K562 (cell line): ENCODE results near the gene ADAP1. TPM values are rescaled to one million over a fixed set of nuclear protein-coding genes. Genes with fewer than 3 reads are reported as not detected.
A peak's percentile ranks its signal among the peaks of the same experiment; 100 is the strongest.

Source experiments
- ATAC-seq: fragments of 200-7000 bp; cut with Tn5 transposase; 3 replicates; pipeline ENCODE4 v1.9.1; 2020; ENCODE audit warnings: moderate library complexity
- BruUV-seq: library from RNA; stranded (reverse); fragments of 400-500 nt; replicated peaks from 2 replicates; lab custom pipeline; 2021; lab: Mats Ljungman, UMichigan
- CTCF ChIA-PET: fragments of 300-600 bp; formaldehyde crosslinking; extraction: SDS; loops from one replicate; lab custom pipeline; 2021; ENCODE audit warnings: low intra/inter-chr PET ratio; lab: Yijun Ruan, JAX
- POLR2A ChIA-PET: fragments of 300-600, 350-650 bp; sonication (Branson Sonifier 250); formaldehyde crosslinking; extraction: SDS; loops from one replicate; lab custom pipeline; 2021; ENCODE audit warnings: antibody characterized with exemption, inconsistent platforms; lab: Yijun Ruan, JAX
- DNase-seq, 4 experiments: peaks; one replicate each; pipeline versions ENCODE4 v3.0.0 to v3.0.0-alpha.2; 2011 to 2018; ENCODE audit warnings: low spot score in 3 of 4, mixed read lengths in 3 of 4; ENCODE audit errors: extremely low read depth in 1 of 4
- FAIRE-seq: peaks from 2 replicates; lab custom pipeline; 2011; peaks lifted over from hg19 to GRCh38; lab: Jason Lieb, UNC
- H2AFZ ChIP-seq: 2 replicates; pipeline ENCODE4 v1.6.0; 2011; ENCODE audit warnings: low read depth, low read length, control low read depth, inconsistent platforms
- H3K27ac ChIP-seq: fragments of 200-600 bp; 3 replicates; pipeline ENCODE4 v1.8.0; 2011; ENCODE audit warnings: low read depth, mild to moderate bottlenecking, control low read depth, inconsistent platforms, low read length, moderate library complexity, mixed read lengths; ENCODE audit errors: extremely low read depth
- H3K27me3 ChIP-seq, 2 experiments: fragments of 300-600 bp in 1 of 2; 2 replicates in 1 of 2; 3 replicates in 1 of 2; pipeline versions ENCODE4 v1.6.0 to v1.8.0; 2011; ENCODE audit warnings: inconsistent platforms in 2 of 2, low read length in 2 of 2, mild to moderate bottlenecking in 1 of 2, mixed read lengths in 1 of 2, moderate library complexity in 1 of 2; ENCODE audit not compliant: control insufficient read depth in 2 of 2, insufficient read depth in 2 of 2
- H3K36me3 ChIP-seq: fragments of 300-600 bp; 3 replicates; pipeline ENCODE4 v1.8.0; 2011; ENCODE audit warnings: mild to moderate bottlenecking, low read length, inconsistent platforms; ENCODE audit not compliant: control insufficient read depth, insufficient read depth
- H3K4me1 ChIP-seq, 2 experiments: fragments of 200-600 bp in 1 of 2; replicated peaks in 1 of 2; 2 replicates in 1 of 2; 3 replicates in 1 of 2; pipeline versions ENCODE4 v1.5.1 to v1.8.0; 2011; ENCODE audit warnings: inconsistent platforms in 2 of 2, low read length in 2 of 2, mild to moderate bottlenecking in 1 of 2, mixed read lengths in 1 of 2, moderate library complexity in 1 of 2; ENCODE audit not compliant: control insufficient read depth in 2 of 2, insufficient read depth in 2 of 2
- H3K4me2 ChIP-seq: 2 replicates; pipeline ENCODE4 v1.6.1; 2011; ENCODE audit warnings: low read length, control low read depth, inconsistent platforms, mixed read lengths; ENCODE audit not compliant: insufficient read depth
- H3K4me3 ChIP-seq: fragments of 200-600 bp; sonication (generic), shearing (Covaris generic); 2 replicates; pipeline ENCODE4 v1.5.1; 2016; ENCODE audit warnings: control low read depth, inconsistent platforms
- H3K79me2 ChIP-seq: fragments of 200-600 bp; 3 replicates; pipeline ENCODE4 v1.8.0; 2011; ENCODE audit warnings: low read length, inconsistent platforms; ENCODE audit not compliant: control insufficient read depth, insufficient read depth
- H3K9ac ChIP-seq, 2 experiments: 2 replicates each; pipeline versions ENCODE4 v1.6.0 to v1.6.1; 2011; ENCODE audit warnings: low read depth in 2 of 2, low read length in 2 of 2, control low read depth in 1 of 2, inconsistent platforms in 1 of 2, mild to moderate bottlenecking in 1 of 2, mixed read lengths in 1 of 2; ENCODE audit not compliant: insufficient read depth in 1 of 2
- H3K9me1 ChIP-seq: one replicate; pipeline ENCODE4 v1.6.0; 2011; ENCODE audit warnings: inconsistent platforms, mild to moderate bottlenecking, low read length, moderate library complexity; ENCODE audit not compliant: control insufficient read depth, insufficient read depth
- H3K9me3 ChIP-seq: replicated peaks from 2 replicates; pipeline ENCODE4 v1.5.1; 2011; ENCODE audit warnings: low read depth, low read length, inconsistent platforms; ENCODE audit not compliant: control insufficient read depth, insufficient read depth
- H4K20me1 ChIP-seq: replicated peaks from 2 replicates; pipeline ENCODE4 v1.6.1; 2011; ENCODE audit warnings: low read length, inconsistent platforms, mixed read lengths; ENCODE audit not compliant: control insufficient read depth, insufficient read depth
- ATF3 ChIP-seq, 2 experiments: fragments of 450-650 bp in 1 of 2; sonication (generic) in 1 of 2; formaldehyde crosslinking in 1 of 2; IDR thresholded peaks in 1 of 2; conservative IDR thresholded peaks in 1 of 2; 2 replicates each; pipeline versions ENCODE4 v1.6.1 to v1.8.1; 2016 to 2023; ENCODE audit warnings: mild to moderate bottlenecking in 2 of 2, moderate library complexity in 2 of 2, inconsistent platforms in 1 of 2, missing genetic modification reagents in 1 of 2
- BACH1 ChIP-seq: fragments of 200-800 bp; sonication (Bioruptor generic); IDR thresholded peaks from 2 replicates; pipeline ENCODE4 v1.6.1; 2016; ENCODE audit warnings: missing genetic modification characterization, missing compliant biosample characterization
- CBX1 ChIP-seq: sonication (generic); IDR thresholded peaks from 2 replicates; pipeline ENCODE4 v1.6.1; 2016; ENCODE audit warnings: antibody characterized with exemption, low read depth, mild to moderate bottlenecking
- CREB3L1 ChIP-seq: fragments of 450-650 bp; IDR thresholded peaks from 2 replicates; pipeline ENCODE4 v1.6.1; 2014; ENCODE audit warnings: low read depth, mild to moderate bottlenecking, moderate library complexity, borderline replicate concordance
- ETS1 ChIP-seq: conservative IDR thresholded peaks from 2 replicates; pipeline ENCODE4 v1.6.1; 2011; ENCODE audit warnings: low read depth, mild to moderate bottlenecking, low read length; ENCODE audit not compliant: control insufficient read depth
- FOXO4 ChIP-seq: fragments of 450-650 bp; formaldehyde crosslinking; IDR thresholded peaks from 2 replicates; pipeline ENCODE4 v1.4.0; 2020; ENCODE audit warnings: mild to moderate bottlenecking, moderate library complexity
- HDAC8 ChIP-seq: fragments of 450-650 bp; IDR thresholded peaks from 2 replicates; pipeline ENCODE4 v1.6.1; 2016; ENCODE audit warnings: mild to moderate bottlenecking, missing genetic modification characterization, moderate library complexity, missing compliant biosample characterization
- MBD2 ChIP-seq: sonication (generic); IDR thresholded peaks from 2 replicates; pipeline ENCODE4 v1.6.1; 2016; ENCODE audit warnings: low read depth, borderline replicate concordance
- NFYB ChIP-seq: IDR thresholded peaks from 2 replicates; pipeline ENCODE4 v1.6.1; 2011; ENCODE audit warnings: mild to moderate bottlenecking, moderate library complexity; ENCODE audit not compliant: insufficient read length; ENCODE audit errors: extremely low read depth
- PHB ChIP-seq: fragments of 250-450 bp; sonication (Bioruptor Pico); IDR thresholded peaks from 2 replicates; pipeline ENCODE4 v1.5.0; 2021
- PHTF2 ChIP-seq: fragments of 250-450 bp; sonication (Bioruptor Pico); IDR thresholded peaks from 2 replicates; pipeline ENCODE4 v1.5.0; 2021; ENCODE audit warnings: mild to moderate bottlenecking
- PTBP1 ChIP-seq: fragments of 200-400 bp; formaldehyde crosslinking; IDR thresholded peaks from 2 replicates; pipeline ENCODE4 v1.6.1; 2017; ENCODE audit warnings: low read depth, low read length
- SMARCA5 ChIP-seq: fragments of 450-650 bp; IDR thresholded peaks from 2 replicates; pipeline ENCODE4 v1.6.1; 2016
- ZFP30 ChIP-seq: fragments of 250-450 bp; sonication (Bioruptor Pico); IDR thresholded peaks from 2 replicates; pipeline ENCODE4 v1.8.0; 2022; ENCODE audit warnings: moderate library complexity, mild to moderate bottlenecking, inconsistent platforms, borderline replicate concordance
- ZNF121 ChIP-seq: sonication (generic); formaldehyde crosslinking; conservative IDR thresholded peaks from 2 replicates; pipeline ENCODE4 v1.8.0; 2022; ENCODE audit warnings: missing genetic modification reagents
- ZNF165 ChIP-seq: fragments of 250-450 bp; sonication (Bioruptor Pico); IDR thresholded peaks from 2 replicates; pipeline ENCODE4 v1.4.0; 2020; ENCODE audit warnings: borderline replicate concordance
- ZNF76 ChIP-seq: fragments of 250-450 bp; sonication (Bioruptor Pico); IDR thresholded peaks from 2 replicates; pipeline ENCODE4 v1.4.0; 2020; ENCODE audit warnings: mild to moderate bottlenecking, moderate library complexity, borderline replicate concordance
- ZSCAN32 ChIP-seq: fragments of 450-650 bp; formaldehyde crosslinking; IDR thresholded peaks from 2 replicates; pipeline ENCODE4 v1.4.0; 2020; ENCODE audit warnings: mild to moderate bottlenecking, moderate library complexity
- WGBS: fragments of 100-300 bp; shearing (Covaris generic); methylation state at CpG from one replicate; pipeline ENCODE4 v1.1.6; 2016; ENCODE audit warnings: low coverage, mixed read lengths; ENCODE audit not compliant: insufficient coverage; ENCODE audit errors: missing lambda C conversion rate; 5-methylcytosine and 5-hydroxymethylcytosine counted together
- in situ Hi-C: fragments of 300-500 bp; cut with MboI; formaldehyde crosslinking; loops from 4 replicates; pipeline ENCODE4 v1.15.0; 2018; ENCODE audit warnings: inconsistent platforms, mixed read lengths
- intact Hi-C: fragments of 100-400 bp; cut with micrococcal nuclease; formaldehyde crosslinking; loops from 2 replicates; pipeline ENCODE4 v1.14.2; 2022
- polyA plus RNA-seq, 8 experiments: library from polyadenylated mRNA; depleted of rRNA in 4 of 8; stranded (reverse) in 5 of 8; unstranded in 3 of 8; fragments of >200 nt; fragmentation: Nextera tagmentation in 2 of 8; fragmentation: Illumina TruSeq in 1 of 8; extraction: Ambion mirVana in 2 of 8; extraction: Trizol in 1 of 8; gene quantifications; 2 replicates each; pipeline versions ENCODE4 v1.2.1 to v1.2.3, GENCODE V29; 2011 to 2014; ENCODE audit warnings: inconsistent platforms in 1 of 8, missing spikeins in 1 of 8
- total RNA-seq, 7 experiments: library from RNA; depleted of rRNA in 6 of 7; stranded (reverse); fragments of >200 nt in 6 of 7; fragmentation: Illumina TruSeq in 2 of 7; extraction: Trizol in 2 of 7; gene quantifications; 2 replicates each; pipeline versions ENCODE4 v1.2.1 to v1.2.3, GENCODE V29; 2011 to 2021; ENCODE audit warnings: low replicate concordance in 1 of 7

ADAP1 gene
- total and polyA plus RNA-seq, 9 of the 15 experiments (the other 6 are each of a cell fraction or from before 2014, with no cell fraction given): 0.27 to 1.4 (median 0.52) TPM; not detected in 3

- ChIA-PET CTCF (no interaction called here), POLR2A (no interaction called here)
- intact Hi-C loops (no loop called here), in situ Hi-C loops (loop anchor here (25.0 kb wide), 1 partner anchor 179 kb away; the partner anchor contains the start of gene ZFAND2A)
- Histone ChIP-seq H3K27ac (no peak overlapping the region), H3K27me3 (peaks cover 10 to 46% of the 10 kb centered on the region in 2 experiments; a peak in 4 of 5 replicates), H3K36me3 (no peaks in the 10 kb centered on the region), H3K79me2 (no peaks in the 10 kb centered on the region), H3K9me3 (no peaks in the 10 kb centered on the region; the same call in 1 of the 2 replicates), H3K4me2 (no peak overlapping the region), H3K4me1 (peaks cover 0 to 66% of the 10 kb centered on the region in 2 experiments; a peak in 2 of 5 replicates), H2AFZ (no peak overlapping the region), H3K4me3 (no peak overlapping the region), H3K9ac (no peak overlapping the region; a peak in 1 of 4 replicates), H3K9me1 (peaks cover 2% of the 10 kb centered on the region), H4K20me1 (0 out of 2 replicates have a peak, but pooled peaks cover 3% of the 10 kb centered on the region)
- FAIRE-seq: no peak
- no peak for DNase-seq
- BruUV-seq: no TSS peak
- ATAC-seq: no peak
- 35% methylated on average over 18 of the region's 20 CpGs for WGBS
- TF ChIP-seq ETS1 (no peak), ZFP30 (CRISPR knock-in tag) (no peak), ATF3 (IDR thresholded peaks at IDR 0.05) (no peak), ATF3 (CRISPR knock-in tag; conservative IDR thresholded peaks at IDR 0.05) (no peak), ZNF121 (CRISPR knock-in tag) (0 out of 2 replicates have a peak, but pooled peaks have one; percentile 5), BACH1 (tag) (no peak), MBD2 (no peak), PTBP1 (peak; percentile 49; the same call in 1 of the 2 replicates), ZNF76 (CRISPR knock-in tag) (no peak), NFYB (no peak), ZNF165 (CRISPR knock-in tag) (no peak), SMARCA5 (0 out of 2 replicates have a peak, but pooled peaks have one; percentile 45), CREB3L1 (no peak), PHB (CRISPR knock-in tag) (no peak), FOXO4 (no peak), PHTF2 (CRISPR knock-in tag) (no peak), HDAC8 (tag) (no peak), CBX1 (peak; percentile 75), ZSCAN32 (CRISPR knock-in tag) (no peak)
Measured at GRCh38 chr7:983616-984071, 29.2 kb upstream of the ADAP1 start.
